Kidney (tissue), 14 donors: ENCODE results near the gene LRBA. TPM values are rescaled to one million over a fixed set of nuclear protein-coding genes. Genes with fewer than 3 reads are reported as not detected.
"Not testable (repeated sequence)": the region's sequence is repeated elsewhere in the genome, so short reads cannot be mapped to it uniquely, and the experiment has no call there.

ENCODE experiments used
- DNase-seq, 5 donors: peaks; one replicate each; pipeline ENCODE4 v3.0.0-alpha.2; 2013 to 2020
- FAIRE-seq: peaks from 2 replicates; lab custom pipeline; 2012; peaks lifted over from hg19 to GRCh38; lab: Jason Lieb, UNC
- H3K27ac ChIP-seq, 2 donors: one replicate each; pipeline ENCODE4 v1.7.0; 2013; ENCODE audit warnings: low read depth in 2 of 2, low read length in 2 of 2, inconsistent platforms in 1 of 2
- H3K27me3 ChIP-seq: one replicate; pipeline ENCODE4 v1.7.1; 2013; ENCODE audit warnings: low read length, inconsistent platforms; ENCODE audit not compliant: control insufficient read depth, insufficient read depth
- H3K36me3 ChIP-seq, 3 donors: one replicate each; pipeline versions ENCODE4 v1.7.0 to v1.7.1; 2013; ENCODE audit warnings: low read length in 3 of 3, control low read depth in 1 of 3, inconsistent platforms in 1 of 3; ENCODE audit not compliant: insufficient read depth in 3 of 3, control insufficient read depth in 2 of 3
- H3K4me1 ChIP-seq, 3 donors: one replicate each; pipeline versions ENCODE4 v1.7.0 to v1.7.1; 2013; ENCODE audit warnings: low read length in 3 of 3, inconsistent platforms in 1 of 3, low read depth in 1 of 3; ENCODE audit not compliant: control insufficient read depth in 2 of 3, insufficient read depth in 2 of 3
- H3K4me3 ChIP-seq, 3 donors: one replicate each; pipeline versions ENCODE4 v1.7.0 to v1.8.1; 2013; ENCODE audit warnings: low read length in 3 of 3, control low read depth in 1 of 3, inconsistent platforms in 1 of 3
- H3K9ac ChIP-seq, 3 donors: one replicate each; pipeline versions ENCODE4 v1.7.0 to v1.7.1; 2013; ENCODE audit warnings: low read length in 3 of 3, control low read depth in 1 of 3, inconsistent platforms in 1 of 3
- H3K9me3 ChIP-seq, 3 donors: one replicate each; pipeline versions ENCODE4 v1.7.0 to v1.7.1; 2013; ENCODE audit warnings: low read length in 3 of 3, control low read depth in 1 of 3, inconsistent platforms in 1 of 3; ENCODE audit not compliant: control insufficient read depth in 2 of 3, insufficient read depth in 1 of 3
- CTCF ChIP-seq: IDR thresholded peaks from 3 replicates; pipeline ENCODE4 v1.5.1; 2012; ENCODE audit warnings: mild to moderate bottlenecking, moderate library complexity, borderline replicate concordance; ENCODE audit not compliant: insufficient read depth; ENCODE audit errors: extremely low read depth
- intact Hi-C: fragments of 100-400 bp; cut with DNase I; formaldehyde crosslinking; loops from one replicate; pipeline ENCODE4 v1.11.1; 2022
- polyA plus RNA-seq: library from polyadenylated mRNA; stranded (reverse); fragments of 350-450 nt; fragmentation: Illumina TruSeq; extraction: RNeasy Lipid Tissue Mini Kit (QIAGEN cat#74804); gene quantifications from one replicate; pipeline ENCODE4 v1.2.3, GENCODE V29; 2014; ENCODE audit warnings: low read depth, low replicate concordance; ENCODE audit not compliant: insufficient read depth
- total RNA-seq: library from RNA; stranded (reverse); fragmentation: NEBNext Ultra II Directional; extraction: Animal tissue kit (Norgen Biotek cat#: 25700); gene quantifications from one replicate; pipeline ENCODE4 v1.2.1, GENCODE V29; 2021
- donor health status: control.
- donor health status: control.
- donor health status: control.
- donor health status: control.
- donor health status: control.
- donor health status: DM: yes; HTN: yes; CAD: no.
- donor health status: Normal renal cell carcinoma (clear cell type).

The LRBA gene
- total and polyA plus RNA-seq, 2 donors from 2014 or later = 20.3 to 76.7 TPM

GRCh38 chr4:150567070-150567469 lies 448.0 kb downstream of the LRBA start:
- Histone ChIP-seq H3K27me3 (no peaks in the 10 kb centered on the region), H3K36me3 (no peaks in the 10 kb centered on the region), H3K9me3 (no peaks in the 10 kb centered on the region), H3K9ac (no peak overlapping the region), H3K27ac (no peak overlapping the region), H3K4me3 (no peak overlapping the region), H3K4me1 (no peaks in the 10 kb centered on the region)
- no peak for DNase-seq
- intact Hi-C loops = no loop called here
- TF ChIP-seq CTCF = no peak
- FAIRE-seq = peak; percentile 39

DNA sequence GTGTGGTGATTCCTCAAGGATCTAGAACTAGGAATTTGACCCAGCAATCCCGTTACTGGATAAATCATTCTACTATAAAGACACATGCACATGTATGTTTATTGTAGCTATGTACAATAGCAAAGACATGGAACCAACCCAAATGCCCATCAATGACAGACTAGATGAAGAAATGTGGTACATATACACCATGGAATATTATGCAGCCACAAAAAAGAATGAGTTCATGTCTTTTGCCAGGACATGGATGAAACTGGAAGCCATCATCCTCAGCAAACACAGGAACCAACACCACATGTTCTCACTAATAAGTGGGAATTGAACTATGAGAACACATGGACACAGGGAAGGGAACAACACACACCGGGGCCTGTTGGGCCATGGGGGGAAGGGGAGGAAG lies 450.1 kb downstream of the LRBA start:
- intact Hi-C loops, H3K36me3 ChIP-seq, H3K27me3 ChIP-seq, DNase-seq, H3K4me3 ChIP-seq, H3K27ac ChIP-seq, H3K9ac ChIP-seq, H3K9me3 ChIP-seq, H3K4me1 ChIP-seq, FAIRE-seq: not testable (repeated sequence)

DNA sequence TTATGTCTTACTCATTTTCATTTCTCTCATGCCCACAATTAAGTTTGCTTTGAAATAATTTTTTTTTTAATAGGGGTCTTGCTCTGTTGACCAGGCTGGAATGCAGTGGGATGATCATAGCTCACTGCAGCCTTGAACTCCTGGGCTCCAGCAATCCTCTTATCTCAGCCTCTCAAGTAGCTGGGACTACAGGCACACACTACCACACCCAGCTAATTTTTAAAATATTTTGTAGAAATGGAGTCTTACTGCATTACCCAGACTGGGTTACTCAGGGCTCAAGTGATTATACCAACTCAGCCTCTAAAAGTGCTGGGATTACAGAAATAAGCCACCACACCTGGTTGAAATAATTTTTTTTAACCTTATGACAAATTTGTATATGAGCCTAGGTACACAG lies 452.3 kb downstream of the LRBA start:
- H3K4me1 ChIP-seq = no peaks in the 10 kb centered on the region
- FAIRE-seq (no peak), DNase-seq (no peak)
- H3K27me3 ChIP-seq = no peaks in the 10 kb centered on the region
- no peak overlapping the region for H3K9ac ChIP-seq
- H3K27ac ChIP-seq = no peak overlapping the region
- no peak for TF ChIP-seq CTCF
- H3K36me3 ChIP-seq = no peaks in the 10 kb centered on the region
- intact Hi-C loops = no loop called here
- H3K4me3 ChIP-seq = no peak overlapping the region
- no peaks in the 10 kb centered on the region for H3K9me3 ChIP-seq

GRCh38 chr4:150562250-150562649 lies 452.8 kb downstream of the LRBA start:
- no peak for DNase-seq
- H3K9me3 ChIP-seq = no peaks in the 10 kb centered on the region
- FAIRE-seq = no peak
- H3K9ac ChIP-seq = no peak overlapping the region
- H3K36me3 ChIP-seq = no peaks in the 10 kb centered on the region
- H3K27ac ChIP-seq = no peak overlapping the region
- H3K4me3 ChIP-seq = no peak overlapping the region
- no peaks in the 10 kb centered on the region for H3K27me3 ChIP-seq
- intact Hi-C loops = no loop called here
- no peak for TF ChIP-seq CTCF
- no peaks in the 10 kb centered on the region for H3K4me1 ChIP-seq
